H54 (cell line): ENCODE results near the gene CTF1.
"Not testable (repeated sequence)": the region's sequence is repeated elsewhere in the genome, so short reads cannot be mapped to it uniquely, and the experiment has no call there.

ENCODE experiments used
- DNase-seq: peaks from one replicate; pipeline ENCODE4 v3.0.0; 2011; ENCODE audit warnings: low spot score, mixed read lengths; ENCODE audit not compliant: insufficient read length
- FAIRE-seq: peaks from 3 replicates; lab custom pipeline; 2011; peaks lifted over from hg19 to GRCh38; lab: Jason Lieb, UNC
- POLR2A ChIP-seq: IDR thresholded peaks from 2 replicates; pipeline ENCODE4 v1.6.1; 2011; ENCODE audit warnings: low read depth, mild to moderate bottlenecking, low read length

CTF1 gene, protein sequence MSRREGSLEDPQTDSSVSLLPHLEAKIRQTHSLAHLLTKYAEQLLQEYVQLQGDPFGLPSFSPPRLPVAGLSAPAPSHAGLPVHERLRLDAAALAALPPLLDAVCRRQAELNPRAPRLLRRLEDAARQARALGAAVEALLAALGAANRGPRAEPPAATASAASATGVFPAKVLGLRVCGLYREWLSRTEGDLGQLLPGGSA

DNA sequence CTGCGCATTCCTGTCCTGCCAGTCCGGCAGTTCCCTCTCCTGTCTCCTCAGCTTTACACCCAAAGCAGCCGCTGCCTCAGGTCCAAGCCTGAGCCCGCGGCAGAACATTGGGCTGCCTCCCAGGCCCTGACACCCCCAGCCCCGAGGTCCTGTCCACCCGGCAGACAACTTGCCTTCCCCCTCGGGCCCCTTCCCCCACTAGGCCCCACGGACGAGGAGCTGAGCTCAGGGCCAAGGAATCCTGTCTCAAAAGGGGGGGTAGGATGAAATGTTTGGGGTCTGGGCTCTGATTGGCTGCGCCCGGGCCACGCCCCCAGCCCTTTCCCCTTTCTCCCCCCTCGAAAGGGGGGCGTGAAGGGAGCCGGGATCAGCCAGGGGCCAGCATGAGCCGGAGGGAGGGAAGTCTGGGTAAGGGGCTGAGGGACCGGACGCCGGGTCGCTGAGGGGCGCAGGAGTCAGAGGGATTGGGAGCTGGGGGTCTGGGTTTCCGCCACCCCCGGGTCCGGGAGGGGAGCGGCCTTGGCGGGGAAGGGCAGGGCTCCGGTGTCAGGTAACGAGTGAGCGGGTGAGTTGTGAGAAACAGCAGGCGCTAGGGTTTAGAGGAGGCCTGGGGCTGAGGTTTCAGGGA is at the start of gene CTF1:
Gene CTF1 (plus strand): TSS at position 354 of the 628 bp plus-strand sequence. CDS start 30 bp downstream, at position 384.
- FAIRE-seq, result no peak
- TF ChIP-seq POLR2A, result no peak
- peak; percentile 84 for DNase-seq

DNA sequence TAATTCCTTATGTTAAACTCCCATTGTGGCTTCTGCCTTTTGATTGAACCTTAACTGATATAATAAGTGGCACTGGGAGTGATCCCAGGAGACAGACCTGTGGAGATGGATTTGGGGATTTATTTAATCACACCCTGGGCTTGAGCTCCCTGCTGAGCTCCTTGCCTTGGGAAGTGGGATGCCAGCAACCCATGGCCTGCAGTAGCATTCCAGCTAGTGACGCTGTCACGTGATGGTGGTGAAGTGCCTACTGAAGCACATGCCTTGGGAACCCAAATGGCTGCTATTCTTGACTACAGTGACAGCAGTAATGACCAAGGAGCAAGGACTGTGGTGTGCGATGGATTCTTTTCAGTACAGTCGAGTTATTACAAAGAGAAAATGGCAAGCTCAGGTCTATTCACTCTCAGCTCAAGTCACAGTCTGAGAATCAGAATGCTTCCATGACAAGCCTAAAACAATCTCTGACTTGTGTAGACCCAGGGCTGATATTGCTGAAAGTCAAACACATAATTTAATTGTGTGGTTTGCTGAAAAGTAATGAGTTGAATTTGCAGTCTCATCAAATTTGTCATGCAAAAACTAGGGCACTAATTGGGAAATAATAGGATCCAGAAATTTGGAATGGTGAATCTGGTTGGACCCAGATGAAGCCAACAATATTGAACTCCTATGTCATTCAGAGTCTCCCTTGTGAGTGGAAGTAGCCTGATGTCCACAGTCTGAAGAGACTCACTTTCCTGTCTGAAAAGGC is 49.6 kb upstream of the CTF1 start:
- FAIRE-seq (no peak), DNase-seq (no peak)
- no peak for TF ChIP-seq POLR2A

DNA sequence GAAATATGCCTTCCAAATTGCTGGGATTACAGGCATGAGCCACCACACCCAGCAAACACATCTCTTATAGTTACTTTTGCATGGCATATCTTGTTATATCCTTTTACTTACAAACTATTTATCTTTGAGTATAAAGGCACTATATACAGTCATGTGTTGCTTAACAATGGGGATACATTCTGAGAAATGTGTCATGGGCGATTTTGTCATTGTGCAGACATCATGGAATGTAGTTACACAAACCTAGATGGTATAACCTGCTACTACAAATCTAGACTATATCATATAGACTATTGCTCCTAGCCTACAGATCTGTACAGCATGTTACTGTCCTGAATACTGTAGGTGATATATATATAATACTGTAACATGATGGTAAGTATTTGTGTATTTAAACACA is 46.2 kb upstream of the CTF1 start:
- DNase-seq (no peak), FAIRE-seq (no peak)
- no peak for TF ChIP-seq POLR2A

DNA sequence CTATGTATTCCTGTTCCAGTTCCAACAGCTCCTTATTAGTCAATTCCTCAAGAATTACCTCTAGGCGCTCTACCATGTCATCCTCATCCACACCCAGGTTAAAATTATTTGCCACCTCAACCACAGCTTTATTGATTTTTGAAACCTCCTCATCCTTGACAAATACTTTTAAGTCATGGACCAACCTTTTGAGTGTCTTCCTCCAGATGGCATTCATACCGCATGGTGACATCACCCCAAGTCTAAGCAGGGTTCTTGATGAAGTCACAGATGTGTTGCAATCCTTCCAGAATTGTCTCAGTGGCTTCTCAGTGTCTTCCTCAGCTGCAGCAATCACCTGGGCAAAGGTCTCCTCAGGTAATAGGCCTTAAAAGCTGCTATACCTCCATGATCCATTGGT is 42.7 kb upstream of the CTF1 start:
- FAIRE-seq (no peak), DNase-seq (no peak)
- TF ChIP-seq POLR2A, result no peak

DNA sequence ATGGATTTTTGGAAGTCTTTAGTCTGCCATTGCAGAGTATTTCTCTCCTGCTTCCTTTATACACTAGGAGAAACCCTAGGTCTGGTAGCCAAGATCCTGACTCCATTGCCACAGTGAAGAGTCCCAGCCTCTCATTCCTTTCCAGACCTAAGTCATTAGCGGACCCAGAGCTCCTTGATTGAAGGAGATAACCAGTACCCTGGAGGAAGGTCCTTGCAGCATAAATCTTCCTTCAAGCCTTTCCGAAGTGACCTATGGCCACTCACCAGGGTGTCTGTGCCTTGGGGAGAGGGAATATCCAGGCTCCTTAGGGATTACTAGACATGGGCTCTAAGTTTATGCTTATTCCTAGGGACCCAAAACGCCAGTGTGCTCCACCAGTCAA is 38.3 kb upstream of the CTF1 start:
- DNase-seq, result no peak
- FAIRE-seq, result no peak
- no peak for TF ChIP-seq POLR2A

DNA sequence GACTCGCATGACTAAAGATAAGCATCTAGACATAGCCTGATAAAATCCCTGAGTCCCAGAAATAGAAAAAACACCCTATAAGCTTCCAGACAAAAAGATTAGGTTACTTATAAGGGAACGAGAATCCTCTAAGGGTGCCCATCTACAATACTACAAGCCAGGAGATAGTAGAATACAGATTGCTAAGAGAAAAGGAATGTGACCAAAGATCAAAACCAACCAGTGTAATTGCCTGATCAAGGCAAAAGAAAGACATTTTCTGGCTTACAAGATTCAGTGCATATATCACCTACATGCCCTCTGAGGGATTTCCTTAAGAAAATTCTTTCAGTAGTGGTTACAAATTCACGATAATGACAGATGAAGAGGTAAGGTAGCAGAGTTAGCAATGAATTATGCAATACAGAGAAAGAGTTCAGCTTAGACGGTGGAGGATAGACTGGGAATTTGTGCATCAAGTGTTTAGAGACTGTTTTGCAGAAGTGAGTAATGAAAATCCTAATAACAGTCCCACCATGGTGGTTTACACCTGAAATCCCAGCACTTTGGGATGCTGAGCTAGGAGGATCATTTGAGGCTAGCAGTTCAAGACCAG is 37.5 kb upstream of the CTF1 start:
- DNase-seq (no peak), FAIRE-seq (no peak)
- no peak for TF ChIP-seq POLR2A

DNA sequence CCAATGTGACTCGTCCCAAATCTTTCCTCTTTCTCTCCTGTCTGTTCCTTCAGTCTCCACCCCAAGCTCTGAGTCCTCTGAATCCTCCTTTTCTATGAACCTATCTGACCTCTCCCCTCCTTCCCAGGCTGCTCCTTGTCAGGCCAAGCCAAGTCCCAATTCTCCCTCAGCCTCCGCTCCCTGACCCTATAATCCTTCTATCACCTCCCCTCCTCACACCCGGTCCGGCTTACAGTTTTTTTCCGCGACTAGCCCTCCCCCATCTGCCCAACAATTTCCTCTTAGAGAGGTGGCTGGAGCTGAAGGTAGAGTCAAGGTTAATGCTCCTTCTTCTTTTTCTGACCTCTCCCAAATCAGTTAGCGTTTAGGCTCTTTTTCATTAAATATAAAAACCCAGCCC is 35.7 kb upstream of the CTF1 start:
- DNase-seq, FAIRE-seq: not testable (repeated sequence)

DNA sequence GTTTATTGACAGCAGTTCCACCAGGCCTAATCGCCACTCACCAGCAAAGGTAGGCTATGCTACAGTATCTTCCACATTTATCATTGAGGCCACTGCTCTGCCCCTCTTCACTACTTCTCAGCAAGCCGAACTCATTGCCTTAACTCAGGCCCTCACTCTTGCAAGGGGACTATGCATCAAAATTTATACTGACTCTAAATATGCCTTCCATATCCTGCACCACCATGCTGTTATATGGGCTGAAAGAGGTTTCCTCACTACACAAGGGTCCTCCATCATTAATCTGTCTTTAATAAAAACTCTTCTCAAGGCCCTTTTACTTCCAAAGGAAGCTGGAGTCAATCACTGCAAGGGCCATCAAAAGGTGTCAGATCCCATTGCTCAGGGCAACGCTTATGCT is 33.2 kb upstream of the CTF1 start:
- not testable (repeated sequence) for FAIRE-seq, DNase-seq

DNA sequence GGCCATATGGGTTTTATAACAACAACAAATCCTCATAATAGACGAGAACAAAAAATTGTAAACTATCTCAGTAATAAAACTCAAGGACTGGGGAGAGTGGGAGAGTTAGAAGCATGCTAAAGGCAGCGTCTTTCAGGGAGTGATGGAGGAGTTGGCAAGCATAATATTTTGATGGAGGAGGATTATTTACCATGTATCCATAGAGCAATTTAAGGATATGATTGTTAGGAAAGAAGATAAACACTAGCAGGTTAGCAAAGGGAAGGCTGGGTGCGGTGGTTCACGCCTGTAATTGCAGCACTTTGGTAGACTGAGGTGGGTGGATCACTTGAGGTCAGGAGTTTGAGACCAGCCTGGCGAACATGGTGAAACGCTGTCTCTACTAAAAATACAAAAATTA is 30.4 kb upstream of the CTF1 start:
- FAIRE-seq (no peak), DNase-seq (no peak)
- TF ChIP-seq POLR2A, result no peak

DNA sequence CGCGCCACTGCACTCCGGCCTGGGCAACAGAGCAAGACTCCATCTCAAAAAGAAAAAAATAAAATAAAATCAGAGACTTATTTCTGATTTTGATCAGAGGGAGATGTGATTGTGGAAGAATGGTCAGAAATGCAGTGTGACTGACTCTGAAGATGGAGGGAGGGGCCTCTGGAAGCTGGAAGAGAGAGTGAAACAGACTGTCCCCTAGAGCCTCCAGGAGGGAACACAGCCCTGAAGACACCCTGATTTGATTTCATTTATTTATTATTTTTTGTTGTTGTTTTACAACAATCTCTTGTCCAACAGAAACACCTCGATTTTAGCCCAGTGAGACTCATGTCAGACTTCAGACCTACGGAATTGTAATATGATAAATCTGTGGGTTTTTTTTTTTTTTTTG is 28.7 kb upstream of the CTF1 start:
- TF ChIP-seq POLR2A, result no peak
- FAIRE-seq (no peak), DNase-seq (peak; percentile 23)

DNA sequence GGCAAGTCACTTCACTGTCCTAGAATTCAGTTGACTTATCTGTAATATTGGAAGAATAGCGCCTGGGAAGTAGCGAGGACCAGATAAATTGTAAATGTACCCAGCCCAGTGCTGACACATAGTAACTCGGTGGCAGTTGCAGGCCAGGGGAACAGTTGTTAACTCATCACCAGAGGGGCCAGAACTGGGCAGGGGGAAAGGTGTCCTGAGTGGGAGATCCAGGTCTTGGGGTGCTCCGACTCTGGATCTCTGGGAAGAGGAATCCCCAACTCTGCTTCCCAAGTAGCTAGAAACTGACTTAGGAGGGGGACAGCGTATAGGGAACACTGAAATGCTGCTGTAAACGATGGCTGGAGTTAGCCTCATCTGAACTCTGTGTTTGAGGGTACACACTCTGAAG is 25.5 kb upstream of the CTF1 start:
- DNase-seq, result no peak
- no peak for TF ChIP-seq POLR2A
- no peak for FAIRE-seq

DNA sequence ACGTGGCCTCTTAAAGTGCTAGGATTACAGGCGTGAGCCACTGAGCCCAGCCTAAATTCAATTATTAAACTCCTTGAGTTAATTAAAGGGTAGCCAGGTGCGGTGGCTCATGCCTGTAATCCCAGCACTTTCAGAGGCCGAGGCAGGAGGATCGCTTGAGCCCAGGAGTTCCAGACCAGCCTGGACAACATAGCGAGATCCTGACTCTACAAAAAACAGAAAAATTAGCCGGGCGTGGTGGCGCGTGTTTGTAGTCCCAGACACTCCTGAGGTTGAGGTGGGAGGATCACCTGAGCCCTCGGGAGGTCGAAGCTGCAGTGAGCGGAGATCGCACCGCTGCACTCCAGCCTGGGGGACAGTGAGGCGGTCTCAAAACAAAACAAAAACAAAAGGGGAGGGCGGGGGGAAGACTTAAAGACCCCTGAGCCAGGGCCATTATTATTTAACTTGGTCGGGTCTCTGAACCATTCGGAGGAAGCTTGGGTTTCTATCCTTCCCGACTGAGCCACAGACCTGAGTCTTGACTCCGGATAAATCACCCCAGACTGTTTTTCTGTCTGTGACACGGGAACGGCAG is 22.1 kb upstream of the CTF1 start:
- FAIRE-seq (no peak), DNase-seq (no peak)
- no peak for TF ChIP-seq POLR2A

DNA sequence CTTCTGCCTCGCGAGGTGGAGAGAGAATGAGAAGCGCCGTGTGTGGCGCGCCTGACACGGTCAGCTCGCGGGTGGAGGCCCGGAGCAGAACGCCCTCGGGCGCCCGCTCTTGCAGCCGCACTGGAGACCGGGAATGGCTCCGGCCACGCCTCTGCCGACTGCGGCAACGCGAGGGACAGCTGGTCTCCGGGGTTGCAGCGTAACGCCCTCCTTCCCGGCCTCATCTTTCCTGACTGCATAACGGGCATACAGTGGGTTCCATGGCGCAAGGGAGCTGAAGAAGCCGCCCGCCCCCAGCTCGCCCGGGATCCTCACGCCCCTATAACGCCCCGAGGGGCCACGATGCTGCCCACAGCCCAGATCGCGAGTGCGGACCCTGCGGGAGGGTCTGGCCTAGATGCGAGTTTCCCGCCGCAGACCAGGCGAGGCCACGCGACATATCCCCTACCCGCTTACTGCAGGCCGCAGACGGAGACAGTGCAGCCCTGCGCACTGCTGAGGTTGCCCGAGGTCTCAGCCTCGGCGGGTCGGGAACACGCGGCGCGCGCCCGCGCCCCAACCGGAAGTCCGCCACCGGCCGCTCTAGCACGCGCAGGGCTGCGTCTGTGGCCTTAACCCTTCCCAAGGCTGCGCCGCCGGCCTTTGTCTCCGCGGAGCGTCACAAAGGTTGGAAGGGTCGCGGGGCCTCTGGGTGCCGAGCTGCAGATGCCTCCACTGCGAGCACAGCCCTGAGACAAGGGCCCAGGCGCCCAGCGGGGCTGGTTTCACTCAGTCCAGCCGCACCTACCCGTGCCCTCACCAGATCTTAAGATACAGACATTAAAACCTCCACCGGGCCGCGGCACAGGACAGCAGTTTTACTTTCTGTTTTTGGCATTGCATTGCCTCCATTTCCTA is 21.3 kb upstream of the CTF1 start:
- FAIRE-seq (no peak), DNase-seq (peak; percentile 85)
- TF ChIP-seq POLR2A, result peak; percentile 99
